Suprapubic skin (tissue), 4 donors: ENCODE results near the gene GLRX2. TPM values are rescaled to one million over a fixed set of nuclear protein-coding genes. Genes with fewer than 3 reads are reported as not detected.
A peak's percentile ranks its signal among the peaks of the same experiment; 100 is the strongest.

Source experiments
- DNase-seq, 2 donors: peaks; one replicate each; pipeline ENCODE4 v3.0.0-alpha.2; 2019; ENCODE audit warnings: low spot score in 2 of 2
- H3K27ac ChIP-seq: fragments of 200-600 bp; sonication (generic); one replicate; pipeline ENCODE4 v1.5.1; 2019
- H3K27me3 ChIP-seq: fragments of 200-600 bp; sonication (generic); one replicate; pipeline ENCODE4 v1.5.1; 2019
- H3K36me3 ChIP-seq: fragments of 200-600 bp; sonication (generic); one replicate; pipeline ENCODE4 v1.5.1; 2019
- H3K4me1 ChIP-seq: fragments of 200-600 bp; sonication (generic); one replicate; pipeline ENCODE4 v1.5.1; 2019
- H3K4me3 ChIP-seq: fragments of 200-600 bp; sonication (generic); one replicate; pipeline ENCODE4 v1.5.1; 2019; ENCODE audit warnings: mild to moderate bottlenecking
- H3K9me3 ChIP-seq: fragments of 200-600 bp; sonication (generic); one replicate; pipeline ENCODE4 v1.5.1; 2019
- EP300 ChIP-seq: sonication (generic); formaldehyde crosslinking; IDR thresholded peaks from one replicate; pipeline ENCODE4 v1.6.1; 2017; ENCODE audit warnings: antibody characterized with exemption
- POLR2A ChIP-seq, 2 donors: fragments of 450-650 bp; IDR thresholded peaks; one replicate each; pipeline ENCODE4 v1.6.1; 2017; ENCODE audit warnings: antibody characterized with exemption in 2 of 2, mild to moderate bottlenecking in 2 of 2, moderate library complexity in 2 of 2
- POLR2AphosphoS5 ChIP-seq, 3 donors: sonication (generic); formaldehyde crosslinking; IDR thresholded peaks; one replicate each; pipeline ENCODE4 v1.6.1; 2017; ENCODE audit warnings: antibody characterized with exemption in 3 of 3
- WGBS: methylation state at CpG from one replicate; pipeline ENCODE4 v1.1.5; 2018; 5-methylcytosine and 5-hydroxymethylcytosine counted together
- total RNA-seq, 4 donors: library from RNA; depleted of rRNA; stranded (reverse); fragments of >200 nt; gene quantifications; one replicate each; pipeline ENCODE4 v1.1.0, GENCODE V29; 2016
- TF ChIP-seq, protein P1 (sequence below), 2 donors: fragments of 200-600 bp in 1 of 2; fragments of 450-650 bp in 1 of 2; sonication (generic) in 1 of 2; IDR thresholded peaks; one replicate each; pipeline ENCODE4 v1.5.1; 2016 to 2019; ENCODE audit warnings: antibody characterized with exemption in 2 of 2, mild to moderate bottlenecking in 1 of 2, moderate library complexity in 1 of 2

The GLRX2 gene
- total RNA-seq, 4 donors from 2014 or later, result 4.7 to 11.1 (median 5.6) TPM

GRCh38 chr1:193062698-193063463, 42.3 kb downstream of the GLRX2 start:
- Histone ChIP-seq H3K4me1 (peaks cover 24% of the 10 kb centered on the region), H3K36me3 (no peaks in the 10 kb centered on the region), H3K27ac (no peak overlapping the region), H3K27me3 (no peaks in the 10 kb centered on the region), H3K9me3 (no peaks in the 10 kb centered on the region), H3K4me3 (no peak overlapping the region)
- DNase-seq, result no peak
- 93% methylated on average over 4 of the region's 4 CpGs for WGBS
- no peak for TF ChIP-seq POLR2AphosphoS5 (IDR thresholded peaks at IDR 0.05)
- TF ChIP-seq EP300, result no peak
- TF ChIP-seq, protein P1, sequence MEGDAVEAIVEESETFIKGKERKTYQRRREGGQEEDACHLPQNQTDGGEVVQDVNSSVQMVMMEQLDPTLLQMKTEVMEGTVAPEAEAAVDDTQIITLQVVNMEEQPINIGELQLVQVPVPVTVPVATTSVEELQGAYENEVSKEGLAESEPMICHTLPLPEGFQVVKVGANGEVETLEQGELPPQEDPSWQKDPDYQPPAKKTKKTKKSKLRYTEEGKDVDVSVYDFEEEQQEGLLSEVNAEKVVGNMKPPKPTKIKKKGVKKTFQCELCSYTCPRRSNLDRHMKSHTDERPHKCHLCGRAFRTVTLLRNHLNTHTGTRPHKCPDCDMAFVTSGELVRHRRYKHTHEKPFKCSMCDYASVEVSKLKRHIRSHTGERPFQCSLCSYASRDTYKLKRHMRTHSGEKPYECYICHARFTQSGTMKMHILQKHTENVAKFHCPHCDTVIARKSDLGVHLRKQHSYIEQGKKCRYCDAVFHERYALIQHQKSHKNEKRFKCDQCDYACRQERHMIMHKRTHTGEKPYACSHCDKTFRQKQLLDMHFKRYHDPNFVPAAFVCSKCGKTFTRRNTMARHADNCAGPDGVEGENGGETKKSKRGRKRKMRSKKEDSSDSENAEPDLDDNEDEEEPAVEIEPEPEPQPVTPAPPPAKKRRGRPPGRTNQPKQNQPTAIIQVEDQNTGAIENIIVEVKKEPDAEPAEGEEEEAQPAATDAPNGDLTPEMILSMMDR (IDR thresholded peaks at IDR 0.05), result no peak
- TF ChIP-seq POLR2A (IDR thresholded peaks at IDR 0.05), result no peak

DNA sequence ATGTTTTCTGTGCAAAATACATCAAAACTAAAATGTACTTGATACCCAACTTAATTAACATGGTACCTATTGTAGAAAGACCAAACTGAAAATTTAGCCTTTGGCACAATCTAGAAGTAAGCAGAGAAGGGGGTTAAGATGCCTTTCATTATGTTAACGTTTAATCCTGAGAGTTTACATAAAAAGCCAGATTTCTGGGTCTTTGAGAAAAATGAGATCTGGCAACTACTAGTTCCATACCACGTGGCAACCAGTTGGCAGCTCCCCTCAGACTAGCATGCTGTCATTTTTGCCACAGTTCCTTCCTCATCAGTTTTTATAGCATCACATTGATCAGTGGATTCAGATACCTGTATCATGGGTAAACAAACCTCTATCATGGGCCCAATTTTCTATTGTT, 44.3 kb downstream of the GLRX2 start:
- DNase-seq, result no peak
- no peaks in the 10 kb centered on the region for H3K9me3 ChIP-seq
- H3K27me3 ChIP-seq, result no peaks in the 10 kb centered on the region
- no peaks in the 10 kb centered on the region for H3K36me3 ChIP-seq
- 4% methylated on average over 2 of the region's 2 CpGs for WGBS
- H3K4me3 ChIP-seq, result peak overlapping the region; percentile 95
- no peak for TF ChIP-seq EP300
- TF ChIP-seq, protein P1 (IDR thresholded peaks at IDR 0.05), result no peak
- TF ChIP-seq POLR2A (IDR thresholded peaks at IDR 0.05), result no peak
- TF ChIP-seq POLR2AphosphoS5 (IDR thresholded peaks at IDR 0.05), result no peak
- H3K27ac ChIP-seq, result peak overlapping the region; percentile 100
- H3K4me1 ChIP-seq, result peaks cover 33% of the 10 kb centered on the region

- Histone ChIP-seq H3K9me3 (no peaks in the 10 kb centered on the region), H3K36me3 (no peaks in the 10 kb centered on the region), H3K27ac (peak overlapping the region; percentile 100), H3K27me3 (no peaks in the 10 kb centered on the region), H3K4me1 (peaks cover 33% of the 10 kb centered on the region), H3K4me3 (peak overlapping the region; percentile 95)
- no peak for TF ChIP-seq POLR2A (IDR thresholded peaks at IDR 0.05)
- no peak for TF ChIP-seq EP300
- no peak for TF ChIP-seq POLR2AphosphoS5 (IDR thresholded peaks at IDR 0.05)
- TF ChIP-seq, protein P1 (IDR thresholded peaks at IDR 0.05), result no peak
- WGBS, result 11% methylated on average over 4 of the region's 4 CpGs
- no peak for DNase-seq
These were observed 44.8 kb downstream of the GLRX2 start for GRCh38 chr1:193060406-193060805.

DNA sequence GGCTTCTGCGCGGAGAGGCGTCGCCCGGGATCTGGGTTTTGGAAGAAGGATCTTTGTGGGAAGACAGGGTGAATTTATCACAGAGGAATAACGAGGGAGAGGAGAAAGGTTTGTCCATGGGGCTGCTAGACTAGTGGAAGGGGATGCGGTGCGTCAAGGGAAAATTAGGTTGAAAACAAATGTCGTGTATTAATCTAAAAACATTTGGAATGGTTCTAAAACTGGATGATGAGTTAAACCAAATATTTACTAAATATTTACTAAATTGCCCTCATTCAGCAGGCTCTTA, 45.2 kb downstream of the GLRX2 start:
- peak overlapping the region; percentile 95 for H3K4me3 ChIP-seq
- under 1% methylated on average over 9 of the region's 9 CpGs for WGBS
- H3K27ac ChIP-seq, result peak overlapping the region; percentile 100
- H3K4me1 ChIP-seq, result peaks cover 33% of the 10 kb centered on the region
- no peaks in the 10 kb centered on the region for H3K36me3 ChIP-seq
- no peaks in the 10 kb centered on the region for H3K27me3 ChIP-seq
- DNase-seq, result no peak
- H3K9me3 ChIP-seq, result no peaks in the 10 kb centered on the region
- TF ChIP-seq POLR2AphosphoS5 (IDR thresholded peaks at IDR 0.05), result no peak
- no peak for TF ChIP-seq EP300
- no peak for TF ChIP-seq POLR2A (IDR thresholded peaks at IDR 0.05)
- TF ChIP-seq, protein P1 (IDR thresholded peaks at IDR 0.05), result no peak

- no peaks in the 10 kb centered on the region for H3K9me3 ChIP-seq
- H3K36me3 ChIP-seq, result no peaks in the 10 kb centered on the region
- H3K27me3 ChIP-seq, result no peaks in the 10 kb centered on the region
- peak within 1 kb of the TSS; percentile 100 for H3K27ac ChIP-seq
- DNase-seq, result peak; percentile 96 to 98
- peaks cover 33% of the 10 kb centered on the region for H3K4me1 ChIP-seq
- H3K4me3 ChIP-seq, result peak within 1 kb of the TSS; percentile 95
- WGBS, result under 1% methylated on average over 43 of the region's 74 CpGs
- TF ChIP-seq POLR2AphosphoS5 (IDR thresholded peaks at IDR 0.05) (peak in 2 of 3 donors; percentile 64 to 98), POLR2A (IDR thresholded peaks at IDR 0.05) (peak; percentile 37 to 46)
- TF ChIP-seq, protein P1 (IDR thresholded peaks at IDR 0.05), result no peak
These were observed 45.7 kb downstream of the GLRX2 start, which contains the start of the genes RO60 and UCHL5 for GRCh38 chr1:193059282-193060114. Gene RO60 (plus strand): TSS chr1:193059612. CDS start chr1:193069055, 9,443 bp downstream. Gene UCHL5 (minus strand): TSS chr1:193059360. CDS start chr1:193059260, 100 bp downstream.
